Stimulated activated CD8-positive, alpha-beta memory T cell treated with anti-CD3 and anti-CD28 coated beads, Interleukin-7, amount 100 ng/mL, for 4 hours (primary cell): ENCODE measurements around the gene BAAT.

Experiments
- DNase-seq, 2 donors: peaks; one replicate each; pipeline ENCODE4 v3.0.0-alpha.2; 2020; ENCODE audit warnings: low read depth in 2 of 2

The BAAT gene

GRCh38 chr9:101398068-101398929 is 13.5 kb upstream of the BAAT start, which contains the start of the genes MRPL50 and ZNF189:
TSS of gene MRPL50 (minus strand) at chr9:101398618. CDS start at chr9:101398592, 26 bp downstream.
TSS of gene ZNF189 (plus strand) at chr9:101398851. CDS start at chr9:101399157, 306 bp downstream.
- peak; percentile 96 for DNase-seq

- DNase-seq: no peak
These were observed 12.9 kb upstream of the BAAT start for GRCh38 chr9:101397746-101398067.

GRCh38 chr9:101394687-101395086 is 9.9 kb upstream of the BAAT start:
- DNase-seq: no peak

GRCh38 chr9:101393135-101393534 is 8.3 kb upstream of the BAAT start:
- DNase-seq: no peak

- DNase-seq: no peak
These were observed 3.7 kb upstream of the BAAT start for GRCh38 chr9:101388507-101388993.

- DNase-seq: no peak
These were observed 3.2 kb upstream of the BAAT start for GRCh38 chr9:101387871-101388506.

- no peak for DNase-seq
These were observed 1.4 kb downstream of the BAAT start for GRCh38 chr9:101383361-101383760.

- DNase-seq: no peak
These were observed 2.9 kb downstream of the BAAT start for GRCh38 chr9:101381833-101382342.

- DNase-seq: no peak
These were observed 3.7 kb downstream of the BAAT start for GRCh38 chr9:101381118-101381517.

- no peak for DNase-seq
These were observed 4.5 kb downstream of the BAAT start for GRCh38 chr9:101380295-101380694.

- no peak for DNase-seq
These were observed 8.5 kb downstream of the BAAT start for GRCh38 chr9:101376111-101376848.

GRCh38 chr9:101375546-101375945 is 9.3 kb downstream of the BAAT start:
- DNase-seq: no peak

GRCh38 chr9:101372327-101373118 is 12.3 kb downstream of the BAAT start:
- DNase-seq: no peak

- DNase-seq: no peak
These were observed 13.0 kb downstream of the BAAT start for GRCh38 chr9:101371813-101372212.

- DNase-seq: no peak
These were observed 14.8 kb downstream of the BAAT start for GRCh38 chr9:101369884-101370531.

GRCh38 chr9:101369286-101369685 is 15.5 kb downstream of the BAAT start:
- DNase-seq: no peak

GRCh38 chr9:101367323-101367722 is 17.5 kb downstream of the BAAT start:
- DNase-seq: no peak

GRCh38 chr9:101366038-101366756 is 18.6 kb downstream of the BAAT start:
- DNase-seq: no peak

GRCh38 chr9:101365181-101365580 is 19.6 kb downstream of the BAAT start:
- DNase-seq: no peak

GRCh38 chr9:101362450-101362849 is 22.4 kb downstream of the BAAT start:
- DNase-seq: no peak
